K562 (cell line): Measurements from ENCODE around the gene AKT3. TPM values are rescaled to one million over a fixed set of nuclear protein-coding genes. Genes with fewer than 3 reads are reported as not detected.

Source experiments
- ATAC-seq: fragments of 200-7000 bp; cut with Tn5 transposase; 3 replicates; pipeline ENCODE4 v1.9.1; 2020; ENCODE audit warnings: moderate library complexity
- BruUV-seq: library from RNA; stranded (reverse); fragments of 400-500 nt; replicated peaks from 2 replicates; lab custom pipeline; 2021; lab: Mats Ljungman, UMichigan
- CTCF ChIA-PET: fragments of 300-600 bp; formaldehyde crosslinking; extraction: SDS; loops from one replicate; lab custom pipeline; 2021; ENCODE audit warnings: low intra/inter-chr PET ratio; lab: Yijun Ruan, JAX
- POLR2A ChIA-PET: fragments of 300-600, 350-650 bp; sonication (Branson Sonifier 250); formaldehyde crosslinking; extraction: SDS; loops from one replicate; lab custom pipeline; 2021; ENCODE audit warnings: antibody characterized with exemption, inconsistent platforms; lab: Yijun Ruan, JAX
- DNase-seq, 4 experiments: peaks; one replicate each; pipeline versions ENCODE4 v3.0.0 to v3.0.0-alpha.2; 2011 to 2018; ENCODE audit warnings: low spot score in 3 of 4, mixed read lengths in 3 of 4; ENCODE audit errors: extremely low read depth in 1 of 4
- FAIRE-seq: peaks from 2 replicates; lab custom pipeline; 2011; peaks lifted over from hg19 to GRCh38; lab: Jason Lieb, UNC
- H2AFZ ChIP-seq: 2 replicates; pipeline ENCODE4 v1.6.0; 2011; ENCODE audit warnings: low read depth, low read length, control low read depth, inconsistent platforms
- H3K27ac ChIP-seq: fragments of 200-600 bp; 3 replicates; pipeline ENCODE4 v1.8.0; 2011; ENCODE audit warnings: low read depth, mild to moderate bottlenecking, control low read depth, inconsistent platforms, low read length, moderate library complexity, mixed read lengths; ENCODE audit errors: extremely low read depth
- H3K27me3 ChIP-seq, 2 experiments: fragments of 300-600 bp in 1 of 2; 2 replicates in 1 of 2; 3 replicates in 1 of 2; pipeline versions ENCODE4 v1.6.0 to v1.8.0; 2011; ENCODE audit warnings: inconsistent platforms in 2 of 2, low read length in 2 of 2, mild to moderate bottlenecking in 1 of 2, mixed read lengths in 1 of 2, moderate library complexity in 1 of 2; ENCODE audit not compliant: control insufficient read depth in 2 of 2, insufficient read depth in 2 of 2
- H3K36me3 ChIP-seq: fragments of 300-600 bp; 3 replicates; pipeline ENCODE4 v1.8.0; 2011; ENCODE audit warnings: mild to moderate bottlenecking, low read length, inconsistent platforms; ENCODE audit not compliant: control insufficient read depth, insufficient read depth
- H3K4me1 ChIP-seq, 2 experiments: fragments of 200-600 bp in 1 of 2; replicated peaks in 1 of 2; 2 replicates in 1 of 2; 3 replicates in 1 of 2; pipeline versions ENCODE4 v1.5.1 to v1.8.0; 2011; ENCODE audit warnings: inconsistent platforms in 2 of 2, low read length in 2 of 2, mild to moderate bottlenecking in 1 of 2, mixed read lengths in 1 of 2, moderate library complexity in 1 of 2; ENCODE audit not compliant: control insufficient read depth in 2 of 2, insufficient read depth in 2 of 2
- H3K4me2 ChIP-seq: 2 replicates; pipeline ENCODE4 v1.6.1; 2011; ENCODE audit warnings: low read length, control low read depth, inconsistent platforms, mixed read lengths; ENCODE audit not compliant: insufficient read depth
- H3K4me3 ChIP-seq: fragments of 200-600 bp; sonication (generic), shearing (Covaris generic); 2 replicates; pipeline ENCODE4 v1.5.1; 2016; ENCODE audit warnings: control low read depth, inconsistent platforms
- H3K79me2 ChIP-seq: fragments of 200-600 bp; 3 replicates; pipeline ENCODE4 v1.8.0; 2011; ENCODE audit warnings: low read length, inconsistent platforms; ENCODE audit not compliant: control insufficient read depth, insufficient read depth
- H3K9ac ChIP-seq, 2 experiments: 2 replicates each; pipeline versions ENCODE4 v1.6.0 to v1.6.1; 2011; ENCODE audit warnings: low read depth in 2 of 2, low read length in 2 of 2, control low read depth in 1 of 2, inconsistent platforms in 1 of 2, mild to moderate bottlenecking in 1 of 2, mixed read lengths in 1 of 2; ENCODE audit not compliant: insufficient read depth in 1 of 2
- H3K9me1 ChIP-seq: one replicate; pipeline ENCODE4 v1.6.0; 2011; ENCODE audit warnings: inconsistent platforms, mild to moderate bottlenecking, low read length, moderate library complexity; ENCODE audit not compliant: control insufficient read depth, insufficient read depth
- H3K9me3 ChIP-seq: replicated peaks from 2 replicates; pipeline ENCODE4 v1.5.1; 2011; ENCODE audit warnings: low read depth, low read length, inconsistent platforms; ENCODE audit not compliant: control insufficient read depth, insufficient read depth
- H4K20me1 ChIP-seq: replicated peaks from 2 replicates; pipeline ENCODE4 v1.6.1; 2011; ENCODE audit warnings: low read length, inconsistent platforms, mixed read lengths; ENCODE audit not compliant: control insufficient read depth, insufficient read depth
- BCLAF1 ChIP-seq, 2 experiments: fragments of 450-650 bp in 1 of 2; IDR thresholded peaks; 2 replicates each; pipeline ENCODE4 v1.6.1; 2011 to 2017; ENCODE audit warnings: low read depth in 2 of 2, antibody characterized with exemption in 1 of 2, borderline replicate concordance in 1 of 2, low read length in 1 of 2, mild to moderate bottlenecking in 1 of 2, mixed read lengths in 1 of 2; ENCODE audit not compliant: control insufficient read depth in 1 of 2
- DPF2 ChIP-seq: fragments of 450-650 bp; IDR thresholded peaks from 2 replicates; pipeline ENCODE4 v1.6.1; 2016
- KAT2B ChIP-seq: IDR thresholded peaks from one replicate; pipeline ENCODE4 v1.6.1; 2012; ENCODE audit warnings: low read depth, mild to moderate bottlenecking, control low read depth, inconsistent platforms, low read length, moderate library complexity
- NR2F6 ChIP-seq: fragments of 450-650 bp; formaldehyde crosslinking; IDR thresholded peaks from 2 replicates; pipeline ENCODE4 v1.4.0; 2020; ENCODE audit warnings: mild to moderate bottlenecking
- POLR3A ChIP-seq: IDR thresholded peaks from 2 replicates; pipeline ENCODE4 v1.6.1; 2011; ENCODE audit warnings: borderline replicate concordance, mild to moderate bottlenecking, moderate library complexity; ENCODE audit not compliant: insufficient read length, insufficient read depth; ENCODE audit errors: extremely low read depth
- SMAD4 ChIP-seq: fragments of 250-450 bp; sonication (Bioruptor Pico); conservative IDR thresholded peaks from 2 replicates; pipeline ENCODE4 v1.8.0; 2021; ENCODE audit warnings: inconsistent platforms, mild to moderate bottlenecking, moderate library complexity
- TRIM24 ChIP-seq, 2 experiments: fragments of 450-650 bp; IDR thresholded peaks; 2 replicates each; pipeline ENCODE4 v1.6.1; 2016
- ZBTB2 ChIP-seq: fragments of 450-650 bp; IDR thresholded peaks from 2 replicates; pipeline ENCODE4 v1.6.1; 2016; ENCODE audit warnings: antibody characterized with exemption
- ZNF277 ChIP-seq: fragments of 250-450 bp; sonication (Bioruptor Pico); IDR thresholded peaks from 2 replicates; pipeline ENCODE4 v1.8.0; 2022; ENCODE audit warnings: inconsistent platforms, mild to moderate bottlenecking, moderate library complexity, borderline replicate concordance
- ZNF699 ChIP-seq: fragments of 250-450 bp; sonication (Bioruptor Pico); IDR thresholded peaks from 2 replicates; pipeline ENCODE4 v1.8.0; 2021; ENCODE audit warnings: mild to moderate bottlenecking, moderate library complexity; ENCODE audit not compliant: insufficient replicate concordance
- WGBS: fragments of 100-300 bp; shearing (Covaris generic); methylation state at CpG from one replicate; pipeline ENCODE4 v1.1.6; 2016; ENCODE audit warnings: low coverage, mixed read lengths; ENCODE audit not compliant: insufficient coverage; ENCODE audit errors: missing lambda C conversion rate; 5-methylcytosine and 5-hydroxymethylcytosine counted together
- in situ Hi-C: fragments of 300-500 bp; cut with MboI; formaldehyde crosslinking; loops from 4 replicates; pipeline ENCODE4 v1.15.0; 2018; ENCODE audit warnings: inconsistent platforms, mixed read lengths
- intact Hi-C: fragments of 100-400 bp; cut with micrococcal nuclease; formaldehyde crosslinking; loops from 2 replicates; pipeline ENCODE4 v1.14.2; 2022
- polyA plus RNA-seq, 8 experiments: library from polyadenylated mRNA; depleted of rRNA in 4 of 8; stranded (reverse) in 5 of 8; unstranded in 3 of 8; fragments of >200 nt; fragmentation: Nextera tagmentation in 2 of 8; fragmentation: Illumina TruSeq in 1 of 8; extraction: Ambion mirVana in 2 of 8; extraction: Trizol in 1 of 8; gene quantifications; 2 replicates each; pipeline versions ENCODE4 v1.2.1 to v1.2.3, GENCODE V29; 2011 to 2014; ENCODE audit warnings: inconsistent platforms in 1 of 8, missing spikeins in 1 of 8
- total RNA-seq, 7 experiments: library from RNA; depleted of rRNA in 6 of 7; stranded (reverse); fragments of >200 nt in 6 of 7; fragmentation: Illumina TruSeq in 2 of 7; extraction: Trizol in 2 of 7; gene quantifications; 2 replicates each; pipeline versions ENCODE4 v1.2.1 to v1.2.3, GENCODE V29; 2011 to 2021; ENCODE audit warnings: low replicate concordance in 1 of 7
- TF ChIP-seq, protein P1 (sequence below), 3 experiments: fragments of 200-800 bp in 1 of 3; fragments of 250-450 bp in 1 of 3; fragments of 450-650 bp in 1 of 3; sonication (Bioruptor Pico) in 1 of 3; sonication (Bioruptor generic) in 1 of 3; formaldehyde crosslinking in 1 of 3; IDR thresholded peaks; 2 replicates each; pipeline versions ENCODE4 v1.6.1 to v1.8.0; 2016 to 2022; ENCODE audit warnings: mild to moderate bottlenecking in 2 of 3, missing genetic modification characterization in 2 of 3, missing compliant biosample characterization in 1 of 3, moderate library complexity in 1 of 3

The AKT3 gene
- total and polyA plus RNA-seq, 9 of the 15 experiments (the other 6 are each of a cell fraction or from before 2014, with no cell fraction given) = 0.04 to 0.54 (median 0.18) TPM; not detected in 1

DNA sequence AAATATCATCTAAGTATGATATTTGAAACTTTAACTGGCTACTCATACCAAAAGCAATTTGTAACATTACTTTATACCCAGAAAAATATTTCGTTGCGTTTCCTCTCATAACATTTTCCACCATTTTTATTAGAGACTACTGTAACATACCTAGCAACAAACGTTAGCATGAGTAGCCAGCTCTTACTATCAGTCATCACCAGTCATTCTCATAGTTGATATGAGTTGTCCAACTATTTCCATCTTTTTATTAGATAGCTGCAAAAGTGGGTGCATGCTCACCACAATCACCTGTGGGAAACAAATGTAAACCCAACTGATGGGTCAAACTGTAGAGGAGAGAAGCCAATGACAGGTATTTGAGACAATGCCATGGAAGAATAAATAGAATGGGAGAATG lies 114.6 kb downstream of the AKT3 start (continued):
- TF ChIP-seq ZNF277 (CRISPR knock-in tag) = no peak
- TF ChIP-seq SMAD4 = no peak

DNA sequence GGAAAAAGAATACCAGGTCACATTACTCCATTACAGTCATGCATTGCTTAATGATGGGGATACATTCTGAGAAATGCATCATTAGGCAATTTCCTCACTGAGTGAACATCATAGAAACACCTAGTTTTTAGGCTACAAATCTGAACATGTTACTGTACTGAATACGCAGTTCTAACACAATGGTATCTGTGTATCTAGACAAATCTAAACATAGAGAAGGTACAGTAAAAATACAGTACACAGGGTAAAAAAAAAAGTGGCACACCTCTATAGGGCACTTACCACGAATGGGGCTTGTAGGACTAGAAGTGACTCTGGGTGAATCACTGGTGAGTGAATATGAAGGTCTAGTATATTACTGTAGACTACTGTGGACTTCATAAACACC lies 115.7 kb downstream of the AKT3 start:
- ATAC-seq (no peak), FAIRE-seq (no peak), DNase-seq (no peak)
- Histone ChIP-seq H3K9ac (no peak overlapping the region), H3K27ac (no peak overlapping the region), H3K4me3 (no peak overlapping the region), H3K36me3 (no peaks in the 10 kb centered on the region), H3K4me2 (no peak overlapping the region), H3K27me3 (no peaks in the 10 kb centered on the region), H2AFZ (no peak overlapping the region), H4K20me1 (no peaks in the 10 kb centered on the region), H3K9me1 (no peaks in the 10 kb centered on the region), H3K79me2 (no peaks in the 10 kb centered on the region), H3K9me3 (0 out of 2 replicates have a peak, but pooled peaks cover 1% of the 10 kb centered on the region), H3K4me1 (peaks cover 0 to 3% of the 10 kb centered on the region in 2 experiments; a peak in 1 of 5 replicates)
- ChIA-PET CTCF (no interaction called here), POLR2A (no interaction called here)
- in situ Hi-C loops = no loop called here
- WGBS = 3% methylated on average over 2 of the region's 2 CpGs
- BruUV-seq = no TSS peak
- intact Hi-C loops = no loop called here
- no peak for TF ChIP-seq NR2F6 (CRISPR knock-in tag)
- no peak for TF ChIP-seq KAT2B
- TF ChIP-seq ZNF699 (CRISPR knock-in tag) = no peak
- no peak for TF ChIP-seq DPF2
- TF ChIP-seq TRIM24 (IDR thresholded peaks at IDR 0.05) = no peak
- no peak for TF ChIP-seq BCLAF1 (IDR thresholded peaks at IDR 0.05; ENCODE audit: borderline replicate concordance in 1 of 2, control insufficient read depth in 1 of 2, low read depth in 2 of 2, low read length in 1 of 2)
- TF ChIP-seq ZBTB2 = no peak
- TF ChIP-seq, protein P1, sequence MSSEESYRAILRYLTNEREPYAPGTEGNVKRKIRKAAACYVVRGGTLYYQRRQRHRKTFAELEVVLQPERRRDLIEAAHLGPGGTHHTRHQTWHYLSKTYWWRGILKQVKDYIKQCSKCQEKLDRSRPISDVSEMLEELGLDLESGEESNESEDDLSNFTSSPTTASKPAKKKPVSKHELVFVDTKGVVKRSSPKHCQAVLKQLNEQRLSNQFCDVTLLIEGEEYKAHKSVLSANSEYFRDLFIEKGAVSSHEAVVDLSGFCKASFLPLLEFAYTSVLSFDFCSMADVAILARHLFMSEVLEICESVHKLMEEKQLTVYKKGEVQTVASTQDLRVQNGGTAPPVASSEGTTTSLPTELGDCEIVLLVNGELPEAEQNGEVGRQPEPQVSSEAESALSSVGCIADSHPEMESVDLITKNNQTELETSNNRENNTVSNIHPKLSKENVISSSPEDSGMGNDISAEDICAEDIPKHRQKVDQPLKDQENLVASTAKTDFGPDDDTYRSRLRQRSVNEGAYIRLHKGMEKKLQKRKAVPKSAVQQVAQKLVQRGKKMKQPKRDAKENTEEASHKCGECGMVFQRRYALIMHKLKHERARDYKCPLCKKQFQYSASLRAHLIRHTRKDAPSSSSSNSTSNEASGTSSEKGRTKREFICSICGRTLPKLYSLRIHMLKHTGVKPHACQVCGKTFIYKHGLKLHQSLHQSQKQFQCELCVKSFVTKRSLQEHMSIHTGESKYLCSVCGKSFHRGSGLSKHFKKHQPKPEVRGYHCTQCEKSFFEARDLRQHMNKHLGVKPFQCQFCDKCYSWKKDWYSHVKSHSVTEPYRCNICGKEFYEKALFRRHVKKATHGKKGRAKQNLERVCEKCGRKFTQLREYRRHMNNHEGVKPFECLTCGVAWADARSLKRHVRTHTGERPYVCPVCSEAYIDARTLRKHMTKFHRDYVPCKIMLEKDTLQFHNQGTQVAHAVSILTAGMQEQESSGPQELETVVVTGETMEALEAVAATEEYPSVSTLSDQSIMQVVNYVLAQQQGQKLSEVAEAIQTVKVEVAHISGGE (CRISPR knock-in tag; IDR thresholded peaks at IDR 0.05) = no peak
- no peak for TF ChIP-seq POLR3A
